ENCODE results near the gene MME.

The MME gene

DNA sequence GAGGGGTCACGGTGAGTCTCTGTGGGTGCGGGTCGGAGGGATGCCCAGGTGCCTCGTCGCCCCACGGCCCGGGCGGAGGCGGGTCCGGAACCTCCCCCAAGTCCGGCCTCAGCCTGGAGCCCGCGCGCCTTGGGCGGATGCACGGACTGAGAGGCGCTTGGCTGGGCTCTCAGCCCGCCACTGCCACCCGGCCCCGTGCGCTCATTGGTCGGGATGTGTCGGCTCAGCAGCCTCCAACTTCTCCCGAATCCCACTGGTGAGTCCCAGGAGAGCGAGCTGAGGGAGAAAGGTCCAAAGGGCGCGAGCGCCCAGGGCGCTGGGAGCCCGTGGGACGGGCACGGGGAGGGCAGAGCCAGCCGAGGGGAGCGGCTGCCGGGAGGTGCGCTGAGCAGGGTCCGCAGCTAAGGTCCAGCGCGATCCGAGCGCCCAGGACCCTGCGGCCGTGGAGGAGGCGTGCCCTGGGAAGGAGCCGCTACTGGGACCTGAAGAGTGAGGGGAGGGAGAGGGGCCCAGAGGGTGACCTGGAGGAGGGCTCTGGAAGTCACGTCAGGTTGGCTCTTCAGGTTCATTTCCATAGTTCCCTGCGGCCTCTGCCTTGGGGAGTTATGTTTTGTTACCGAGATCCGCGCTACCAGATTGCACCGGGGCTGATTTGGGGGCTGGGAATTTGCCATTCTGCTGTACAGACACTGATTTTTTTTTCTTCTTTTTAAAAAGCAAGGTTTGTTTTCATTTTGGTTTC lies at the start of gene MME:
Gene MME (plus strand): TSS at position 574 of the 742 bp plus-strand sequence. CDS start 3,849 bp downstream, outside the sequence.
- no peak for DNase-seq

DNA sequence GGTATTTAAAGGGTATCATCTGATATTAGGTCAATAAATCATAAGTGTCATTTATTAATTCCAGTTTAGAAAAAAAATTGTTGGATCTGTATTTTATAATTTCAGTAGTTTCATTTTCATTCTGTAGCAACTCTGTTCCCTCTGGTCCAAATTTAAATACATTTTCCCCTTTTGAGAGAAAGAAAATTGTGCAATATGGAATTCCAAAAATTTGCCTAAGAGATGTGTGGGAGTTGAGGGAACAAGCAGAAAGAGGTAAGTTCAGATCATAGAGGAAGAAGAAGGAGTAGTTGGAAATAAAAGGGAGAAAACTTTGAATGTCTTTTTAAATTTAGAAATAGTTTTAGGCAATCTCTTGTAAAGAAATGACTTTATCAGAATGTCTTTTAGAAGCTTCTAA lies 48.9 kb upstream of the MME start:
- no peak for DNase-seq

DNA sequence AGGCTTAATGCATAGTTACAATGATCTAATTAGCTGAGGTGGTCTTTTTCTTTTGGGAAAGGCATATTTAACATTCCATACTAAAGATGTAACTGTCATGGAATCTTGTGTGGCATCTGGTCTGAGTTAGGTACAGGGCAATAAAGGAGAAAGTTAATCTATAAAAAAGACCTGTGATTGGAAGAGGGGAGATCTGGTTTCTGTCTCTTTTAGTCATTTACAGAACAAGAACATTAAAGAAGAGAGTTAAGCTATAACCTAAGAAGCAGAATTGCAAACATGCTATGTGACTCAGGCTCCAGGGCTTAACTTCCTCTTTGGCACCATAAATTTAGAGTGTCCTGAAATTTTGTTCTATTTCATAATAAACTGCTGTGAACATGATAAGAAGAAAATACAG lies 47.2 kb upstream of the MME start:
- DNase-seq, result no peak

GRCh38 chr3:155034786-155035185 lies 45.3 kb upstream of the MME start:
- no peak for DNase-seq

DNA sequence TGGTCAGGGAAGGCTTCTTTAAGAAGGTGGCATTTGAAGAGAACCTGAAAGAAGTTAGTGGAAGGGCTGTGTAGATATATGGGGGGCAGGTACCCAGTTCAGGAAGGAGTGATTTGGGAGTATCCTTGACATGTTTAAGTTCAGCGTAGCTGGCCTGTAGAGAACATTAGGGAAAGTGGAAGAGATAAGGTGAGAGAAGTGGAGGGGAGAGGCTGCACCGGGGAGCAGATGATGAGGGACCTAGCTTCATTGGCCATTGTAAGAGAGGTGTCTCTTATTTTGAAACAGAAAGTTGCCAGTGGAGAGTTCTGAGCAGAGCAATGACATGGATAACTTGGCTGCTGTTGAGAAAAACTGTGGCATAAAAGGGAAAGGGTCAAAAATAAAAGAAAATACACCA lies 44.6 kb upstream of the MME start:
- DNase-seq, result no peak

DNA sequence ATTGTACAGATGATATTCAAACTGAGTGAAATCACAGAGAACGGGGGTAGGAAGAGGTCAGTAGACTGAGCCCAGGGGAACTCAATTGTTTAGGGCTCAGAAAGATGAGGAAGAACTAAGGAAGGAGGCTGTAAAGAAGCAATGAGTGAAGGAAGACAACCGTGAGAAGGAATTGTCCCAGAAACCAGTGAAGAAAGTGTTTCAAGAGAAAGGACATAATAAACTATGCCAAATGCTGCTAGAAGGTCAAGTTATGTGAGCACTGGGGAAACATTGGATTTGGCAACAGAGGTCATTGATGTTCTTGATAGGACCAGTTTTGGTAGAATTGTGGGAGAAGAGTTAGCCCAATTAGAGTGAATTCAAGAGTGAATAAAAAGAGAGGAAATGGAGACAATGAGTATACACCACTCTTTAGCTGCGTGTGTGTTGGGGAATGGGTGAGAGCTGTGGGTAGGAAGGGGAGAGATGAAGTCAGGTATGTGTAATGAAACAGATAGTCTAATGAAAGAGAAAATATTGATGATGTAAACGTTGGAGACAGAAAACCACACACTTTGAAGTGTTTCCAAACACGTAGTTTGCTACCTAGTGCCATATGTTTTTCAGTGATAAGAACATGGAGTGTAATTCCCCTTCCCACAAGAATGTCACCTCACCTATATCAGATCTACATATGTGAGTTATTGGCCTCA lies 42.5 kb upstream of the MME start:
- DNase-seq, result no peak

DNA sequence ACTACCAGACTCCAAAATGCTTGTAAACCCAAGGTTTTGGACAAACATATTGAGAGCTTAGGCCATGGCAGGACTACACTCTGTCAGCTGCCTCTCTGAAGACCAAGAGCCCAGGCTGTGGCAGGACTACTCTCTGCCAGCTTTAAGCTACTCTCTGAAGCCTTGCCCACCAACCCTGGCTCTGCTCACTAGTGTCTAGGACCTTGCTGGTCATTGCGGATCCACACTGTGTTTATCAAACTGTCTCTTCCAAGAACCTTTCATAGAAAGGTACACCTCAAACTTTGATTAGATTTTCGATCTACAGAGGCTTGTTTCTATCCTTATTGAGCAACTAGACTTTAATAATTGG lies 41.9 kb upstream of the MME start:
- no peak for DNase-seq

DNA sequence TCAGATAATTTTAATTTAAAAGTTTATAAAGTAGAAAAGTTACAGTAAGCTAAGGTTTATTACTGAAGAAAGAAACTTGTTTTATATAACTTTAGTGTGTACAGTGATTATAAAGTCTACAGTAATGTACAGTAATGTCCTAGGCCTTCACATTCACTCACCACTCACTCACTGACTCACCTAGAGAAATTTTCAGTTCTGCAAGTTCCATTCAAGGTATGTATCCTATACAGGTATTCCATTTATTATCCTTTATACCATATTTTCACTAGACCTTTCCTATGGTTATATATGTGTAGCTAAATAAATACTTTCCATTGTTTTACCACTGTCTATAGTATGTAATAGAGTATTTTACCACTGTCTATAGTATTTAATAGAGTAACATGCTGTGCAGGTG lies 33.2 kb upstream of the MME start:
- no peak for DNase-seq

GRCh38 chr3:155047672-155048071 lies 32.4 kb upstream of the MME start:
- no peak for DNase-seq

- no peak for DNase-seq
Observed at GRCh38 chr3:155049959-155050358, 30.2 kb upstream of the MME start.

DNA sequence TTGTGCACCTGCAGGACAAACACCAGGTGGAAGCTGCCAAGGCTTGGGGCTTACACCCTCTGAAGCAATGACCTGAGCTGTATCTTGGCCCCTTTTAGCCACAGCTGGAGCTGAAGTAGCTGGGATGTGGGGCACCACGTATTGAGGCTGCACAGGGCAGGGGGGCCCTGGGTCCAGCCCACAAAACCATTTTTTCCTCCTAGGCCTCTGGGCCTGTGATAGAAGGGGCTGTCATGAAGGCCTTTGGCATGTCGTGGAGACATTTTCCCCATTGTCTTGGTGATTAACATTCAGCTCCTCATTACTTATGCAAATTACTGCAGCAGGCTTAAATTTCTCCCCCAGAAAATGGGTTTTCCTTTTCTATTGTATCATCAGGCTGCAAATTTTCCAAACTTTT lies 27.6 kb upstream of the MME start:
- DNase-seq, result no peak

GRCh38 chr3:155053756-155054155 lies 26.4 kb upstream of the MME start:
- no peak for DNase-seq

- no peak for DNase-seq
Observed at GRCh38 chr3:155064920-155065319, 15.2 kb upstream of the MME start.

DNA sequence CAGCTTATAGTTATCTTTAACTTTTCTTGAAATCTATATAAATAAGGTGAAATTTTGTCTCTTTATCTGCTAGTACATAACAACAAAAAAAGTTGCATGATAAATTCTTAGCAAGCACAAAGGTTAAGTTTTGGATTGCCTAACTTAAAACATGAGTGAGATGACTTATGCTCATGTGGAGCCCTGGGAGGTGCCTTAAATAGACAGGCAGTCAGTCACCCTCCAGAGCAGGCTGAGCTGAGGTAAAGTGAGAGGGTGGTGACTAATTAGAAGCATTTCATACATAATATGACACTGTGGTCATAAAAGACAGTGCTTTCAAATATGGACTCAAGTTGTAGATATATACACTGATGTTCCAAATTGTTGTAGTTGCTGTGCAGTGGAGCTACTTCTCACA lies 14.6 kb upstream of the MME start:
- DNase-seq, result peak; percentile 5

GRCh38 chr3:155069729-155070128 lies 10.4 kb upstream of the MME start:
- no peak for DNase-seq

GRCh38 chr3:155070316-155070715 lies 9.8 kb upstream of the MME start:
- DNase-seq, result no peak

DNA sequence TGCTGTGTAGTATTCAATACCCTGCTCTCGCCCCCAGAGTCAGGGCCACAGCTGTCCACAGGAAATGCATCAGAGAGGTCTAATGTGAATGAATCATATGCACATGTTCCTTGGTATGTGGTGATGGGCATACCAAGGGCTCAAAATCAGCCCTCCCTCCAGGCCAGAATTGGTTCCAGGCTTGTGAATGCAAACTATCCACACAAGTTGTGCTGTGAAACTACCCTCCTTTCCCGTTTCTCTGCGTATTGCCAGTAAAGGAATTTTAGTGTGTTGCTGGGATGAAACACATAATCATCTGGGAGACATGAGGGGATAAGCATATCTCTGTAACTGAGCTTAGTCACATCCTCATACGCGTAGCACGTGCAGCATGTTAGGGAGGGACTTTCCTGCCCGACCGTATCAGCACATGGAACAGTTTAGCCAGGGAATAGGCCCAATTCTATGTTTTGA lies 9.2 kb upstream of the MME start:
- no peak for DNase-seq

- DNase-seq, result no peak
Observed at GRCh38 chr3:155075200-155075599, 4.9 kb upstream of the MME start.

- no peak for DNase-seq
Observed at GRCh38 chr3:155076888-155077287, 3.2 kb upstream of the MME start.

DNA sequence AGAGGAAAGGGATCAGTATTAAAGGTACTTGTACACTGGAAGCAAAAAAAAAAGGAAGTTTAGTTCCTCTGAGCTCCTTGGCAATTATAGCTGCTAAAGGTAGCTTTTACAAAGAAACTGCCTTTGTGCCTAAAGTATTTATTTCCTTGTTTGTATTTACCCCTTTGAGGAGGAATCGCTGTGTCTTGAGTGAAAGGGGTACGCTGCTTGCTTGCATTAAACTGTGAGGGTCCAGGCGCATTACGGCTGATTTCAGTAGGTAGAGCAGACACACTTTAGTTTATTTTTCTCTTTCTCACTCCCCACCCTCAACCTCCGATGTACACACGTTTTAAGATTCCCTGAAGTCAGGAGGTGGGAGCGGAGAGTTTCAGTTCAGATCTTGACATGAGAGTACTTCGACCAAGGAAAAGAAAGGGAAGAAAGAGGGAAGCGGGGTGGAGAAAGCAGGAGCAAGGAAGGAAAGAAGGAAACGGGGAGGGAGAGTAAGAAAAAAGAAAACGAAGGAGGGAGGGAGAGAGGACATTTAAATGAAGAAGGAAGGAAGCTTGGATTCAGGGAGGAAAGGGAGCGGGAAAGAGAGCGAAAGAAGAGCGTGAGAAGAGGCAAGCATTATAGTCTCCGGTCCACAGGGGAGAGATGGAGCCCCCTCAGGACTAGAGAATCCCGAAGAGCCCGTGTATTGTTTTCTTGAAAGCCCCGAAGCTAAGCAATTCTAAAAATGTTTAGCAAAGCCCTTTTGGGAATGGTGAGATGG lies 1.2 kb upstream of the MME start:
- no peak for DNase-seq

- no peak for DNase-seq
Observed at GRCh38 chr3:155079468-155079745, 712 bp upstream of the MME start.

GRCh38 chr3:155080692-155081091 lies 573 bp downstream of the MME start:
- DNase-seq, result no peak

GRCh38 chr3:155083313-155083905 lies 3.3 kb downstream of the MME start:
- no peak for DNase-seq

- no peak for DNase-seq
Observed at GRCh38 chr3:155084567-155084966, 4.4 kb downstream of the MME start.
